Thymus (tissue), 14 donors: Measurements from ENCODE around the gene MAP1A. TPM values are rescaled to one million over a fixed set of nuclear protein-coding genes. Genes with fewer than 3 reads are reported as not detected.

Source experiments
- DNase-seq, 9 donors: peaks; one replicate each; pipeline ENCODE4 v3.0.0-alpha.2; 2013; ENCODE audit warnings: low spot score in 9 of 9, low read depth in 6 of 9, missing footprints in 1 of 9
- H3K27ac ChIP-seq, 2 donors: one replicate each; pipeline ENCODE4 v1.5.1; 2013; ENCODE audit warnings: control low read depth in 1 of 2, low read depth in 1 of 2, low read length in 1 of 2, mild to moderate bottlenecking in 1 of 2, moderate library complexity in 1 of 2
- H3K27me3 ChIP-seq, 2 donors: one replicate each; pipeline ENCODE4 v1.5.1; 2013; ENCODE audit warnings: low read length in 1 of 2; ENCODE audit not compliant: control insufficient read depth in 2 of 2, insufficient read depth in 1 of 2
- H3K36me3 ChIP-seq, 2 donors: one replicate each; pipeline ENCODE4 v1.5.1; 2013; ENCODE audit warnings: low read length in 1 of 2, mild to moderate bottlenecking in 1 of 2, moderate library complexity in 1 of 2; ENCODE audit not compliant: control insufficient read depth in 2 of 2, insufficient read depth in 2 of 2
- H3K4me1 ChIP-seq, 2 donors: one replicate each; pipeline ENCODE4 v1.5.1; 2013; ENCODE audit warnings: low read length in 2 of 2; ENCODE audit not compliant: control insufficient read depth in 2 of 2, insufficient read depth in 2 of 2
- H3K4me3 ChIP-seq, 2 donors: one replicate each; pipeline ENCODE4 v1.5.1; 2013; ENCODE audit warnings: low read length in 2 of 2, control low read depth in 1 of 2, mild to moderate bottlenecking in 1 of 2
- H3K9me3 ChIP-seq, 2 donors: one replicate each; pipeline ENCODE4 v1.5.1; 2013; ENCODE audit warnings: low read length in 1 of 2, mild to moderate bottlenecking in 1 of 2; ENCODE audit not compliant: control insufficient read depth in 2 of 2, insufficient read depth in 1 of 2
- WGBS: extraction: QIAGEN DNeasy Blood & Tissue Kit; methylation state at CpG from one replicate; pipeline ENCODE4 v1.1.7; 2013; 5-methylcytosine and 5-hydroxymethylcytosine counted together
- long read RNA-seq, 10 donors: transcript quantifications; one replicate each; lab custom pipeline, GENCODE V29; 2026
- polyA plus RNA-seq: library from polyadenylated mRNA; stranded (reverse); fragments of 200-250 nt; gene quantifications from one replicate; pipeline ENCODE4 v1.2.3, GENCODE V29; 2013
- total RNA-seq: library from RNA; stranded (reverse); fragments of 120-200 nt; gene quantifications from one replicate; pipeline ENCODE4 v1.2.4, GENCODE V29; 2013
- donor health status: healthy.

MAP1A gene
- 12.7 TPM for total RNA-seq
- 3.6 TPM for polyA plus RNA-seq
- long read RNA-seq, donor 1: 0 reads
- long read RNA-seq, donor 2: 0 reads
- long read RNA-seq, donor 3, partial matches to known transcripts: 22 of 22 reads
- long read RNA-seq, donor 3, other reads (novel, unspliced or antisense): 0 of 22 reads
- long read RNA-seq, donor 4, partial matches to known transcripts: 8 of 8 reads
- long read RNA-seq, donor 4, other reads (novel, unspliced or antisense): 0 of 8 reads
- long read RNA-seq, donor 5: 0 reads
- long read RNA-seq, donor 6: 0 reads
- long read RNA-seq, donor 7, partial matches to known transcripts: 38 of 38 reads
- long read RNA-seq, donor 7, other reads (novel, unspliced or antisense): 0 of 38 reads
- long read RNA-seq, donor 8, partial matches to known transcripts: 6 of 6 reads
- long read RNA-seq, donor 8, other reads (novel, unspliced or antisense): 0 of 6 reads
- long read RNA-seq, donor 9, partial matches to known transcripts: 5 of 5 reads
- long read RNA-seq, donor 9, other reads (novel, unspliced or antisense): 0 of 5 reads
- long read RNA-seq, donor 10, partial matches to known transcripts: 12 of 12 reads
- long read RNA-seq, donor 10, other reads (novel, unspliced or antisense): 0 of 12 reads

GRCh38 chr15:43517354-43518196, at the start of gene MAP1A:
MAP1A (plus strand) TSS chr15:43517608; CDS start chr15:43521474, 3,866 bp downstream.
- peak in 6 of 9 donors; percentile 47 to 84 (median 70) for DNase-seq
- Histone ChIP-seq H3K4me1 (peaks cover 45 to 69% of the 10 kb centered on the region in 2 donors), H3K4me3 (peak within 1 kb of the TSS; percentile 58 to 70), H3K27ac (peak within 1 kb of the TSS; percentile 68 to 85), H3K36me3 (peaks cover 22 to 24% of the 10 kb centered on the region in 2 donors), H3K9me3 (peaks cover 0 to 3% of the 10 kb centered on the region in 2 donors), H3K27me3 (no peaks in the 10 kb centered on the region)
- under 1% methylated on average over 15 of the region's 15 CpGs for WGBS

GRCh38 chr15:43469867-43470266, 47.5 kb upstream of the MAP1A start:
- Histone ChIP-seq H3K27me3 (no peaks in the 10 kb centered on the region), H3K4me3 (no peak overlapping the region), H3K4me1 (no peaks in the 10 kb centered on the region), H3K36me3 (peaks cover 39 to 44% of the 10 kb centered on the region in 2 donors), H3K9me3 (no peaks in the 10 kb centered on the region), H3K27ac (no peak overlapping the region)
- no peak for DNase-seq
- 98% methylated on average over 3 of the region's 3 CpGs for WGBS

DNA sequence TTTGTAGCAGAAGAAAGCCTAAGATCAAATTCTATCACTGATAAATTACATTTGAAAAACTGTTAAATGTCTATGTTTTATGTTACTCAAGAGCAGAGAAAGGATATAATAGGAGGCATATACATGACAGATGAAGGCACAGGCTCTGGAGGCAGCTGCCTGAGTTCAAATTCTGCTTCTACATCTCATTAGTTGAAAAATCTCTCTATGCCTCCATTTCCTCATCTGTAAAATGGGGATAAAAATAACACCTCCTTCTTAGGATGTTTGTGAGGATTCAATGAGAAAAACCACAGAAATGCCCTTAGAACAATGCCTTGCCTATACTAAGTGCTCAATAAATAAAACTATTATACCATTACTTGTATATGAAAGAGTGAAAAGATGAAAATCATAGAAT, 45.4 kb upstream of the MAP1A start:
- Histone ChIP-seq H3K27me3 (no peaks in the 10 kb centered on the region), H3K4me3 (no peak overlapping the region), H3K27ac (no peak overlapping the region), H3K36me3 (peaks cover 45 to 57% of the 10 kb centered on the region in 2 donors), H3K4me1 (no peaks in the 10 kb centered on the region), H3K9me3 (no peaks in the 10 kb centered on the region)
- no peak for DNase-seq

DNA sequence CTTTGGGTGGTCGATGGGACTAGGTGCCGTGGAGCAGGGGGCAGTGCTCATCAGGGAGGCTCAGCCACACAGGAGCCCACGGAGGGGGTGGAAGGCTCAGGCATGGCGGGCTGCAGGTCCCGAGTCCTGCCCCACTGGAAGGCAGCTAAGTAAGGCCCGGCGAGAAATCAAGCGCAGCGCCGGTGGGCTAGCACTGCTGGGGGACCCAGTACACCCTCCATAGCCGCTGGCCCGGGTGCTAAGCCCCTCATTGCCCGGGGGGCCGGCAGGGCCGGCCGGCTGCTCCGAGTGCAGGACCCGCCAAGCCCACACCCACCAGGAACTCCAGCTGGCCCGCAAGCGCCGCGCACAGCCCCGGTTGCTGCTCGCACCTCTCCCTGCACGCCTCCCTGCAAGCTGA, 43.5 kb upstream of the MAP1A start:
- Histone ChIP-seq H3K4me1 (no peaks in the 10 kb centered on the region), H3K27me3 (no peaks in the 10 kb centered on the region), H3K36me3 (peaks cover 40 to 57% of the 10 kb centered on the region in 2 donors), H3K4me3 (no peak overlapping the region), H3K27ac (no peak overlapping the region), H3K9me3 (no peaks in the 10 kb centered on the region)
- 98% methylated on average over 25 of the region's 25 CpGs for WGBS
- no peak for DNase-seq

GRCh38 chr15:43483297-43484128, 33.9 kb upstream of the MAP1A start:
- H3K36me3 ChIP-seq: peaks cover 12 to 18% of the 10 kb centered on the region in 2 donors

GRCh38 chr15:43484455-43484854, 33.0 kb upstream of the MAP1A start:
- Histone ChIP-seq H3K27ac (no peak overlapping the region), H3K27me3 (no peaks in the 10 kb centered on the region), H3K36me3 (peaks cover 4 to 10% of the 10 kb centered on the region in 2 donors), H3K4me3 (no peak overlapping the region), H3K9me3 (no peaks in the 10 kb centered on the region), H3K4me1 (peaks cover 4 to 7% of the 10 kb centered on the region in 2 donors)
- over 99% methylated on average over 2 of the region's 2 CpGs for WGBS
- DNase-seq: no peak

More at GRCh38 chr15:43483297-43484128, 33.9 kb upstream of the MAP1A start:
- Histone ChIP-seq H3K4me1 (no peaks in the 10 kb centered on the region), H3K9me3 (no peaks in the 10 kb centered on the region), H3K4me3 (no peak overlapping the region), H3K27ac (no peak overlapping the region), H3K27me3 (no peaks in the 10 kb centered on the region)
- WGBS: 96% methylated on average over 4 of the region's 4 CpGs
- DNase-seq: peak in 1 of 9 donors; percentile 54

- no peak overlapping the region for H3K4me3 ChIP-seq
- H3K27ac ChIP-seq: no peak overlapping the region
- peaks cover 8 to 9% of the 10 kb centered on the region in 2 donors for H3K4me1 ChIP-seq
- peaks cover 4 to 11% of the 10 kb centered on the region in 2 donors for H3K36me3 ChIP-seq
- no peaks in the 10 kb centered on the region for H3K27me3 ChIP-seq
- DNase-seq: no peak
- WGBS: 97% methylated on average over 6 of the region's 6 CpGs
- H3K9me3 ChIP-seq: no peaks in the 10 kb centered on the region
These were observed 30.0 kb upstream of the MAP1A start for GRCh38 chr15:43487271-43487895.

- H3K27me3 ChIP-seq: no peaks in the 10 kb centered on the region
- H3K4me3 ChIP-seq: no peak overlapping the region
- peaks cover 13 to 14% of the 10 kb centered on the region in 2 donors for H3K4me1 ChIP-seq
- DNase-seq: peak in 1 of 9 donors; percentile 35
- H3K27ac ChIP-seq: no peak overlapping the region
- WGBS: 96% methylated on average over 3 of the region's 3 CpGs
- peaks cover 4 to 11% of the 10 kb centered on the region in 2 donors for H3K36me3 ChIP-seq
- H3K9me3 ChIP-seq: no peaks in the 10 kb centered on the region
These were observed 28.6 kb upstream of the MAP1A start for GRCh38 chr15:43488790-43489189.
